Astrocyte (in vitro differentiated cells and primary cell): ENCODE results near the gene DHCR7. TPM values are rescaled to one million over a fixed set of nuclear protein-coding genes. Genes with fewer than 3 reads are reported as not detected.

Experiments used
- DNase-seq: peaks from one replicate; pipeline ENCODE4 v3.0.0-alpha.2; 2010; ENCODE audit warnings: low read depth
- FAIRE-seq: peaks from 2 replicates; lab custom pipeline; 2011; peaks lifted over from hg19 to GRCh38; lab: Jason Lieb, UNC
- H2AFZ ChIP-seq: 2 replicates; pipeline ENCODE4 v1.6.0; 2012; ENCODE audit warnings: low read depth, low read length, inconsistent platforms
- H3K27ac ChIP-seq: 2 replicates; pipeline ENCODE4 v1.5.1; 2011; ENCODE audit warnings: low read depth, low read length, inconsistent platforms
- H3K27me3 ChIP-seq: 2 replicates; pipeline ENCODE4 v1.6.0; 2011; ENCODE audit warnings: low read length, inconsistent platforms; ENCODE audit not compliant: insufficient read depth
- H3K36me3 ChIP-seq: 2 replicates; pipeline ENCODE4 v1.5.1; 2011; ENCODE audit warnings: low read length, inconsistent platforms; ENCODE audit not compliant: insufficient read depth
- H3K4me1 ChIP-seq: 2 replicates; pipeline ENCODE4 v1.5.1; 2011; ENCODE audit warnings: low read length, inconsistent platforms; ENCODE audit not compliant: insufficient read depth
- H3K4me2 ChIP-seq: 2 replicates; pipeline ENCODE4 v1.6.0; 2012; ENCODE audit warnings: low read length, inconsistent platforms
- H3K4me3 ChIP-seq: 2 replicates; pipeline ENCODE4 v1.5.1; 2011; ENCODE audit warnings: low read depth, mild to moderate bottlenecking, low read length, inconsistent platforms; ENCODE audit not compliant: insufficient read depth
- H3K79me2 ChIP-seq: 2 replicates; pipeline ENCODE4 v1.6.0; 2012; ENCODE audit warnings: mild to moderate bottlenecking, low read length, inconsistent platforms; ENCODE audit not compliant: insufficient read depth
- H3K9ac ChIP-seq: 2 replicates; pipeline ENCODE4 v1.6.0; 2012; ENCODE audit warnings: mild to moderate bottlenecking, low read length, inconsistent platforms
- H3K9me3 ChIP-seq: 2 replicates; pipeline ENCODE4 v1.5.1; 2012; ENCODE audit warnings: low read depth, mild to moderate bottlenecking, low read length, inconsistent platforms; ENCODE audit not compliant: insufficient read depth
- H4K20me1 ChIP-seq: 2 replicates; pipeline ENCODE4 v1.6.0; 2012; ENCODE audit warnings: low read length, inconsistent platforms; ENCODE audit not compliant: insufficient read depth
- H3K27ac Mint-ChIP-seq: one replicate; pipeline ENCODE4 v1.8.0; 2021; ENCODE audit warnings: mild to moderate bottlenecking, mixed read lengths; ENCODE audit not compliant: unreplicated experiment
- H3K27me3 Mint-ChIP-seq: one replicate; pipeline ENCODE4 v1.8.0; 2021; ENCODE audit warnings: low read depth, mixed read lengths; ENCODE audit not compliant: unreplicated experiment
- H3K36me3 Mint-ChIP-seq: one replicate; pipeline ENCODE4 v1.8.0; 2021; ENCODE audit warnings: low read depth, mixed read lengths; ENCODE audit not compliant: unreplicated experiment
- H3K4me1 Mint-ChIP-seq: one replicate; pipeline ENCODE4 v1.8.0; 2021; ENCODE audit warnings: low read depth, mixed read lengths; ENCODE audit not compliant: unreplicated experiment
- H3K4me3 Mint-ChIP-seq: one replicate; pipeline ENCODE4 v1.8.0; 2021; ENCODE audit warnings: mild to moderate bottlenecking, moderate library complexity, mixed read lengths; ENCODE audit not compliant: unreplicated experiment
- H3K9me3 Mint-ChIP-seq: one replicate; pipeline ENCODE4 v1.8.0; 2021; ENCODE audit warnings: mild to moderate bottlenecking, mixed read lengths; ENCODE audit not compliant: unreplicated experiment
- EZH2 ChIP-seq: IDR thresholded peaks from 2 replicates; pipeline ENCODE4 v1.6.1; 2012; ENCODE audit warnings: mild to moderate bottlenecking, low read length, inconsistent platforms; ENCODE audit not compliant: insufficient read depth
- microRNA-seq: library from miRNA; unstranded; fragments of <30 nt; microRNA quantifications from one replicate; pipeline ENCODE4 v1.2.0, GENCODE V29; 2020
- total RNA-seq: library from RNA; stranded (reverse); gene quantifications from 2 replicates; pipeline ENCODE4 v1.2.1, GENCODE V29; 2021
- TF ChIP-seq, protein P1 (sequence below): IDR thresholded peaks from 2 replicates; pipeline ENCODE4 v1.5.1; 2011; ENCODE audit warnings: low read depth, mild to moderate bottlenecking, inconsistent platforms, low read length, moderate library complexity; ENCODE audit not compliant: insufficient read depth

The DHCR7 gene
- total RNA-seq, 1 donor from 2014 or later = 92.8 TPM

DNA sequence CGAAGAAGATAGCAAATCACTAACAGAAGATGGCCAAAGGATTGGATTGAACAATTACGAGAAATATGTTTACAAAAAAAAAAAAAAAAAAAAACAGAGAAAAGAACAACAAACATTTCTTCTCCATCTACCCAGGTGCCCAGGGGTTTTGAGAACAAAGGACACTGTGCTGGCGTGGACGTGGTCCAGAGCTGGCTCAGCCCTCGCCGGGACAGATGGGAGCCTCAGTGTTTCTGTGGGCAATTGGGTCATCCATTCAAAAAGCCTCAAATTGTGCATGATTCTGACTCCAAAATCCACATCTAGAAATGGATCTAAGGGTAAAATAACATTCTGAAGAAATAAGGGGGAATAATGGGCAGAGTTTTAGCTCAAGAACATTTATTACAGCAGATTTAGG lies 63.1 kb downstream of the DHCR7 start:
- DNase-seq (no peak), FAIRE-seq (no peak)
- H3K36me3 ChIP-seq = no peaks in the 10 kb centered on the region
- no peak overlapping the region for H2AFZ ChIP-seq
- H3K4me1 ChIP-seq = no peaks in the 10 kb centered on the region
- H3K27me3 ChIP-seq = no peaks in the 10 kb centered on the region
- Mint-ChIP-seq H3K27ac (no peak overlapping the region), H3K27me3 (peaks cover 53% of the 10 kb centered on the region), H3K9me3 (peaks cover 15% of the 10 kb centered on the region), H3K4me1 (no peaks in the 10 kb centered on the region), H3K4me3 (no peak overlapping the region), H3K36me3 (peaks cover 3% of the 10 kb centered on the region)
- no peak overlapping the region for H3K4me3 ChIP-seq
- H3K4me2 ChIP-seq = no peak overlapping the region
- no peak overlapping the region for H3K9ac ChIP-seq
- no peaks in the 10 kb centered on the region for H3K79me2 ChIP-seq
- TF ChIP-seq, protein P1, sequence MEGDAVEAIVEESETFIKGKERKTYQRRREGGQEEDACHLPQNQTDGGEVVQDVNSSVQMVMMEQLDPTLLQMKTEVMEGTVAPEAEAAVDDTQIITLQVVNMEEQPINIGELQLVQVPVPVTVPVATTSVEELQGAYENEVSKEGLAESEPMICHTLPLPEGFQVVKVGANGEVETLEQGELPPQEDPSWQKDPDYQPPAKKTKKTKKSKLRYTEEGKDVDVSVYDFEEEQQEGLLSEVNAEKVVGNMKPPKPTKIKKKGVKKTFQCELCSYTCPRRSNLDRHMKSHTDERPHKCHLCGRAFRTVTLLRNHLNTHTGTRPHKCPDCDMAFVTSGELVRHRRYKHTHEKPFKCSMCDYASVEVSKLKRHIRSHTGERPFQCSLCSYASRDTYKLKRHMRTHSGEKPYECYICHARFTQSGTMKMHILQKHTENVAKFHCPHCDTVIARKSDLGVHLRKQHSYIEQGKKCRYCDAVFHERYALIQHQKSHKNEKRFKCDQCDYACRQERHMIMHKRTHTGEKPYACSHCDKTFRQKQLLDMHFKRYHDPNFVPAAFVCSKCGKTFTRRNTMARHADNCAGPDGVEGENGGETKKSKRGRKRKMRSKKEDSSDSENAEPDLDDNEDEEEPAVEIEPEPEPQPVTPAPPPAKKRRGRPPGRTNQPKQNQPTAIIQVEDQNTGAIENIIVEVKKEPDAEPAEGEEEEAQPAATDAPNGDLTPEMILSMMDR = no peak
- no peak for TF ChIP-seq EZH2
- H3K27ac ChIP-seq = no peak overlapping the region
- peaks cover 5% of the 10 kb centered on the region for H3K9me3 ChIP-seq
- no peaks in the 10 kb centered on the region for H4K20me1 ChIP-seq

DNA sequence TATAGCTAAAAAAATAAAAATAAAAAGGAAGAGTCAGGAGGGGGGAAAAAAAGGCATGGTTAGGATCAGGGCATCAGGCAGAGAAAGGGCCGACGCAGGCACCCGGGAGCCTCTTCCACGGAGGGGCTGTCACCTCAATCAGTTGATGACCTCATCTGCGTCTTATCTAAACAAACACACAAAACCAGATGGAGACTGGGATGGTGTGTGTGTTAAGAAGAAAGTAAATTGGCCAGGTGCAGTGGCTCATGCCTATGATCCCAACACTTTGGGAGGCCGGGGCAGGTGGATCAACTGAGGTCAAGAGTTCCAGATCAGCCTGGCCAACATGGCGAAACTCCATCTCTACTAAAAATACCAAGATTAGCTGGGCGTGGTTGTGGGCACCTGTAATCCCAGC lies 63.6 kb downstream of the DHCR7 start:
- H3K4me1 Mint-ChIP-seq = no peaks in the 10 kb centered on the region
- Histone ChIP-seq H4K20me1 (no peaks in the 10 kb centered on the region), H3K9ac (no peak overlapping the region), H3K4me1 (no peaks in the 10 kb centered on the region), H2AFZ (no peak overlapping the region), H3K79me2 (no peaks in the 10 kb centered on the region), H3K27me3 (no peaks in the 10 kb centered on the region), H3K4me2 (no peak overlapping the region), H3K9me3 (peaks cover 8% of the 10 kb centered on the region), H3K27ac (no peak overlapping the region), H3K4me3 (no peak overlapping the region), H3K36me3 (no peaks in the 10 kb centered on the region)
- H3K9me3 Mint-ChIP-seq = peaks cover 15% of the 10 kb centered on the region
- H3K36me3 Mint-ChIP-seq = peaks cover 3% of the 10 kb centered on the region
- DNase-seq = no peak
- no peak overlapping the region for H3K27ac Mint-ChIP-seq
- no peak for FAIRE-seq
- H3K4me3 Mint-ChIP-seq = no peak overlapping the region
- TF ChIP-seq, protein P1 = no peak
- TF ChIP-seq EZH2 = no peak
- H3K27me3 Mint-ChIP-seq = peaks cover 52% of the 10 kb centered on the region

Small RNA genes within 50 kb of the gene (microRNA-seq; reads per million reads assigned to microRNA genes)
- gene MIR6754 = not detected

Other genes with a start within 250 kb of the DHCR7 start
- gene SHANK2, start 195.8 kb downstream of the DHCR7 start, total RNA-seq = 6.4 and 10.1 TPM in 2 replicates
- 84.7 and 87.9 TPM in 2 replicates for gene NADSYN1, start 4.8 kb upstream of the DHCR7 start, total RNA-seq
- not detected in 2 replicates for gene KRTAP5-7, start 78.9 kb upstream of the DHCR7 start, total RNA-seq
- not detected in 2 replicates for gene KRTAP5-8, start 89.6 kb upstream of the DHCR7 start, total RNA-seq
- gene KRTAP5-9, start 100.0 kb upstream of the DHCR7 start, total RNA-seq = 0.43 TPM in 1 of 2 replicates, not detected in the other
- gene KRTAP5-10, start 117.2 kb upstream of the DHCR7 start, total RNA-seq = 0.34 TPM in 1 of 2 replicates, not detected in the other
- gene KRTAP5-11, start 134.5 kb upstream of the DHCR7 start, total RNA-seq = not detected in 2 replicates